Lower lobe of right lung (tissue), 2 donors: ENCODE data around the gene PLPPR4. TPM values are rescaled to one million over a fixed set of nuclear protein-coding genes. Genes with fewer than 3 reads are reported as not detected.

Experiments used
- ATAC-seq, 2 donors: fragments of 200-7000 bp; cut with Tn5 transposase; one replicate each; pipeline ENCODE4 v1.9.1; 2020 to 2022; ENCODE audit warnings: mild to moderate bottlenecking in 2 of 2, moderate library complexity in 2 of 2
- DNase-seq: peaks from one replicate; pipeline ENCODE4 v3.0.0-alpha.2; 2020
- H3K27ac ChIP-seq: fragments of 200-600 bp; one replicate; pipeline ENCODE4 v1.8.0; 2022
- H3K27me3 ChIP-seq: fragments of 200-600 bp; one replicate; pipeline ENCODE4 v1.8.0; 2022; ENCODE audit warnings: low read depth
- H3K36me3 ChIP-seq: fragments of 200-600 bp; one replicate; pipeline ENCODE4 v1.8.0; 2022; ENCODE audit warnings: mild to moderate bottlenecking
- H3K4me1 ChIP-seq: fragments of 200-600 bp; one replicate; pipeline ENCODE4 v1.8.0; 2022
- H3K4me3 ChIP-seq: fragments of 200-600 bp; one replicate; pipeline ENCODE4 v1.8.0; 2022; ENCODE audit warnings: mild to moderate bottlenecking
- H3K9me3 ChIP-seq: fragments of 200-600 bp; one replicate; pipeline ENCODE4 v1.8.0; 2022
- intact Hi-C: fragments of 100-400 bp; cut with DNase I; formaldehyde crosslinking; loops from one replicate; pipeline ENCODE4 v1.11.0; 2022
- long read RNA-seq: library from polyadenylated mRNA; unstranded; transcript quantifications from one replicate; pipeline ENCODE4 v2.0.0, GENCODE V29; 2021
- total RNA-seq: library from RNA; stranded (reverse); fragmentation: NEBNext Ultra II Directional; extraction: Animal tissue kit (Norgen Biotek cat#: 25700); gene quantifications from one replicate; pipeline ENCODE4 v1.2.1, GENCODE V29; 2021
- TF ChIP-seq, protein P1 (sequence below): fragments of 200-600 bp; IDR thresholded peaks from one replicate; pipeline ENCODE4 v1.8.0; 2022; ENCODE audit warnings: antibody characterized with exemption, mild to moderate bottlenecking
- donor health status: DM: no; HTN: yes; CAD: no; lungs with severe emphysema.

PLPPR4 gene, protein sequence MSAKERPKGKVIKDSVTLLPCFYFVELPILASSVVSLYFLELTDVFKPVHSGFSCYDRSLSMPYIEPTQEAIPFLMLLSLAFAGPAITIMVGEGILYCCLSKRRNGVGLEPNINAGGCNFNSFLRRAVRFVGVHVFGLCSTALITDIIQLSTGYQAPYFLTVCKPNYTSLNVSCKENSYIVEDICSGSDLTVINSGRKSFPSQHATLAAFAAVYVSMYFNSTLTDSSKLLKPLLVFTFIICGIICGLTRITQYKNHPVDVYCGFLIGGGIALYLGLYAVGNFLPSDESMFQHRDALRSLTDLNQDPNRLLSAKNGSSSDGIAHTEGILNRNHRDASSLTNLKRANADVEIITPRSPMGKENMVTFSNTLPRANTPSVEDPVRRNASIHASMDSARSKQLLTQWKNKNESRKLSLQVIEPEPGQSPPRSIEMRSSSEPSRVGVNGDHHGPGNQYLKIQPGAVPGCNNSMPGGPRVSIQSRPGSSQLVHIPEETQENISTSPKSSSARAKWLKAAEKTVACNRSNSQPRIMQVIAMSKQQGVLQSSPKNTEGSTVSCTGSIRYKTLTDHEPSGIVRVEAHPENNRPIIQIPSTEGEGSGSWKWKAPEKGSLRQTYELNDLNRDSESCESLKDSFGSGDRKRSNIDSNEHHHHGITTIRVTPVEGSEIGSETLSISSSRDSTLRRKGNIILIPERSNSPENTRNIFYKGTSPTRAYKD
- total RNA-seq, result 1.7 TPM
- long read RNA-seq, result 0 reads

DNA sequence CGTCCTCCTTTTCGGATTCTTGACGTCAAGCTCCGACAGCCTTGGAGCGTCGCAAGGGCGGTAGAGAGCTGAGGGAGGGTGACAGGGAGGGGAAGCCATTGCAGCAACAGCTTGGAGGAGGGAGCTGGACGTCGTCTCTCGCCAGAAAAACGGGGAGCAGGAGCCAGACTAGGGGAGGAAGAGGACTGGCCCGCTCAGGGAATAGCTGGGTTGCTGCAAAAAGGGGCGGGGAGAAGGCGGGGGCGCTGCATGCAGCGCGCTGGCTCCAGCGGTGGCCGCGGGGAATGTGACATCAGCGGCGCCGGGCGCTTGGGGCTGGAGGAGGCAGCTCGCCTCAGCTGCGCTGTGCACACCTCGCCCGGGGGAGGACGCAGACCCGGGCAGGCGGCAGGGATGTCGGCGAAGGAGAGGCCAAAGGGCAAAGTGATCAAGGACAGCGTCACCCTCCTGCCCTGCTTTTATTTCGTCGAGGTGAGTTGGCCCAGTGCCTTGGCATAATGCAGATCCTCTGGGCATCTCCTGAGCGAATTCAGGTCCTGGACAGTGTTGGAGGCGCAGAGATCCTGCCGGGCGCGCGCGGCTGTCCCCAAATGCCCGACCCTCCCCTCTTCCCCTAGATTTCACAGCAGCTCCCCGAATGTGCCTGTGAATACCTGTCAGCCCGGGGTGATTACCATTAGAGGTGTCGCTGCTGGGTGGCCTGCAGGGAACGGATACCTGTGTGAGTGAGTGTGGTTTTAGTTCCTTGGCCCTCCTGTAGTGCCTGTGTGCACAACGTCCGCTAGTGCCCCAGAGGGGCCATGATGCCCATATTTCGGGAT, at the start of gene PLPPR4:
TSS of gene PLPPR4 (plus strand) at position 292 of the 821 bp plus-strand sequence. CDS start at position 394, 102 bp downstream.
- no peaks in the 10 kb centered on the region for H3K9me3 ChIP-seq
- intact Hi-C loops, result no loop called here
- ATAC-seq, result peak; percentile 80 to 87
- H3K27me3 ChIP-seq, result peaks cover 9% of the 10 kb centered on the region
- H3K27ac ChIP-seq, result no peak within 1 kb of the TSS
- H3K4me3 ChIP-seq, result peak within 1 kb of the TSS; percentile 52
- TF ChIP-seq, protein P1, sequence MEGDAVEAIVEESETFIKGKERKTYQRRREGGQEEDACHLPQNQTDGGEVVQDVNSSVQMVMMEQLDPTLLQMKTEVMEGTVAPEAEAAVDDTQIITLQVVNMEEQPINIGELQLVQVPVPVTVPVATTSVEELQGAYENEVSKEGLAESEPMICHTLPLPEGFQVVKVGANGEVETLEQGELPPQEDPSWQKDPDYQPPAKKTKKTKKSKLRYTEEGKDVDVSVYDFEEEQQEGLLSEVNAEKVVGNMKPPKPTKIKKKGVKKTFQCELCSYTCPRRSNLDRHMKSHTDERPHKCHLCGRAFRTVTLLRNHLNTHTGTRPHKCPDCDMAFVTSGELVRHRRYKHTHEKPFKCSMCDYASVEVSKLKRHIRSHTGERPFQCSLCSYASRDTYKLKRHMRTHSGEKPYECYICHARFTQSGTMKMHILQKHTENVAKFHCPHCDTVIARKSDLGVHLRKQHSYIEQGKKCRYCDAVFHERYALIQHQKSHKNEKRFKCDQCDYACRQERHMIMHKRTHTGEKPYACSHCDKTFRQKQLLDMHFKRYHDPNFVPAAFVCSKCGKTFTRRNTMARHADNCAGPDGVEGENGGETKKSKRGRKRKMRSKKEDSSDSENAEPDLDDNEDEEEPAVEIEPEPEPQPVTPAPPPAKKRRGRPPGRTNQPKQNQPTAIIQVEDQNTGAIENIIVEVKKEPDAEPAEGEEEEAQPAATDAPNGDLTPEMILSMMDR, result no peak
- no peaks in the 10 kb centered on the region for H3K4me1 ChIP-seq
- no peaks in the 10 kb centered on the region for H3K36me3 ChIP-seq
- peak; percentile 50 for DNase-seq

DNA sequence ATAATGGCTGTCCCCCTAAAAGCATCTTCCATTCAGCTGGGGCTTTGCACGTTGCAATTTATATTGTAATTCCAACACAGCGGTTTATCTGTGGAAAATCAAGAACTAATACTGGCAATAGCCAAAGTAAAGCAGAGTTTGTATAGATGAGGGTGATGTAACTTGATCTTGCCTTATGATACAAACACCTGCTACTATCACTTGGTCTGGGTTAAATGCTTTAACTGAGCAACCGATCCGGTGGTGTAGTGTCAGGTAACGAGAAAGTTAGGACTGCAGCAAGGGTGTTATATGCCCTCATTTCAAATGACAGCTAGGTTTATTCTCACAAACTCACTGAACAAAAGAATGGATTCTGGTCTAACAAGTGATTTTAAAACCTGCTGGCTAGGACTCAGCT, 47.3 kb upstream of the PLPPR4 start:
- no peaks in the 10 kb centered on the region for H3K4me1 ChIP-seq
- TF ChIP-seq, protein P1, result no peak
- intact Hi-C loops, result no loop called here
- no peak overlapping the region for H3K27ac ChIP-seq
- DNase-seq, result no peak
- H3K36me3 ChIP-seq, result no peaks in the 10 kb centered on the region
- H3K4me3 ChIP-seq, result no peak overlapping the region
- H3K27me3 ChIP-seq, result no peaks in the 10 kb centered on the region
- no peaks in the 10 kb centered on the region for H3K9me3 ChIP-seq
- ATAC-seq, result no peak

DNA sequence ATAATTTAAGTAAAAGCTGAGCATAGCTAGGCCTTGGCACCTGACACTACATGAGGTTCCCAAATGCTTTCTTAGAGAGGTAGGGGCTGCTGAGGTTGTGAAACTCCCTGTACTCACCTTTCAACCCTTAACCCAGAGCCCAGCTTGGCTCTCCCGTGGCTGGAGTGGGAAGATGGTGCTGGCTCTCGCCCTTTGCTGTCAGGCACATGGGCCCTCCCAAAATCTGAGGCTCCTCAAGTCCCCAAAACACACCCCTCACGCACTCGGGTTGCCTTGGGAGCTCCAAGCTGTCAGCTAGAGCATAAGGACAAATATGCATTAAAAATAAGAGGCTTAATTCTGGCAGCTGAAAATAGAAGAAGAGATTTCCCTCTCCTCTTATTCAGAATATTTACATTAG, 46.7 kb upstream of the PLPPR4 start:
- no peak overlapping the region for H3K27ac ChIP-seq
- TF ChIP-seq, protein P1, result no peak
- H3K4me1 ChIP-seq, result no peaks in the 10 kb centered on the region
- H3K4me3 ChIP-seq, result no peak overlapping the region
- DNase-seq, result no peak
- intact Hi-C loops, result no loop called here
- H3K36me3 ChIP-seq, result no peaks in the 10 kb centered on the region
- ATAC-seq, result no peak
- H3K27me3 ChIP-seq, result no peaks in the 10 kb centered on the region
- H3K9me3 ChIP-seq, result no peaks in the 10 kb centered on the region

DNA sequence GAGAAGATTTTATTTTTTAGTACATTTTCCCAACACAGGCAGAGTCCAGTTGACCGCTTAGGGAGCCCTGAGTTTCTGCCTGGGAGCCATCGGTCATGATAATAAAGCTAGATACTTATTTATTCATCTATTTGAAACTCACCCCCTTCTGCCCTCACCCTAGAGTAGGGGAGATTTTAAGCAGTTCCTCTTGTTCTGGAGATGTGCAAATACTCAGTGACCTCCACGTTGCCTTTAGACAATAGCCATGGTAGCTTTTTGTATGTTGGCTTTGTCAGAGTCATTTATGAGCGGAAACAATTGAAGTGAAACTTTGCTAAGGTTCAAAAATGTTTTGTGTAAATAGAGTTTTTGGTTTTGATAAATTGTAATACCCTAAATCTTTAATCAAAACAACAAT, 45.7 kb upstream of the PLPPR4 start:
- DNase-seq, result no peak
- H3K36me3 ChIP-seq, result no peaks in the 10 kb centered on the region
- no peak for ATAC-seq
- intact Hi-C loops, result no loop called here
- TF ChIP-seq, protein P1, result no peak
- no peaks in the 10 kb centered on the region for H3K4me1 ChIP-seq
- no peaks in the 10 kb centered on the region for H3K27me3 ChIP-seq
- no peaks in the 10 kb centered on the region for H3K9me3 ChIP-seq
- no peak overlapping the region for H3K4me3 ChIP-seq
- H3K27ac ChIP-seq, result no peak overlapping the region

DNA sequence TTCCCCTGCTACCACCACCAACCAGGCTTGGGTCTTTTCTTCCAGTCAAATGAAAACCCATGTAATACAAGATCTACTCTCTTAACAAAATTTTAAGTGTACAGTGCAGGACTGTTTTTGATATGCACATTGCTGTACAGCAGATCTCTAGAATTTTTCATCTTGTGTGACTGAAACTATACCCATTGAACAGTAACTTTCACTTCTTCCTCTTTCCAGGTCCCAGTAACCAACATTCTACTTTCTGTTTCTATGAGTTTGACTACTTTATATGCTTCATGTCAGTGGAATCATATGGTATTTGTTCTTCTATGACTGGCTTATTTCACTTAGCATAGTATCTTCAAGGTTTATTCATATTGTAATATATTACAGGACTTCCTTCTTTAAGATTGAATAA, 45.3 kb upstream of the PLPPR4 start:
- intact Hi-C loops, result no loop called here
- TF ChIP-seq, protein P1, result no peak
- Histone ChIP-seq H3K27ac (no peak overlapping the region), H3K4me1 (no peaks in the 10 kb centered on the region), H3K9me3 (no peaks in the 10 kb centered on the region), H3K27me3 (no peaks in the 10 kb centered on the region), H3K4me3 (no peak overlapping the region), H3K36me3 (no peaks in the 10 kb centered on the region)
- no peak for DNase-seq
- ATAC-seq, result no peak
